Measurements from ENCODE around the gene CPTP.
A peak's percentile ranks its signal among the peaks of the same experiment; 100 is the strongest.

The CPTP gene

DNA sequence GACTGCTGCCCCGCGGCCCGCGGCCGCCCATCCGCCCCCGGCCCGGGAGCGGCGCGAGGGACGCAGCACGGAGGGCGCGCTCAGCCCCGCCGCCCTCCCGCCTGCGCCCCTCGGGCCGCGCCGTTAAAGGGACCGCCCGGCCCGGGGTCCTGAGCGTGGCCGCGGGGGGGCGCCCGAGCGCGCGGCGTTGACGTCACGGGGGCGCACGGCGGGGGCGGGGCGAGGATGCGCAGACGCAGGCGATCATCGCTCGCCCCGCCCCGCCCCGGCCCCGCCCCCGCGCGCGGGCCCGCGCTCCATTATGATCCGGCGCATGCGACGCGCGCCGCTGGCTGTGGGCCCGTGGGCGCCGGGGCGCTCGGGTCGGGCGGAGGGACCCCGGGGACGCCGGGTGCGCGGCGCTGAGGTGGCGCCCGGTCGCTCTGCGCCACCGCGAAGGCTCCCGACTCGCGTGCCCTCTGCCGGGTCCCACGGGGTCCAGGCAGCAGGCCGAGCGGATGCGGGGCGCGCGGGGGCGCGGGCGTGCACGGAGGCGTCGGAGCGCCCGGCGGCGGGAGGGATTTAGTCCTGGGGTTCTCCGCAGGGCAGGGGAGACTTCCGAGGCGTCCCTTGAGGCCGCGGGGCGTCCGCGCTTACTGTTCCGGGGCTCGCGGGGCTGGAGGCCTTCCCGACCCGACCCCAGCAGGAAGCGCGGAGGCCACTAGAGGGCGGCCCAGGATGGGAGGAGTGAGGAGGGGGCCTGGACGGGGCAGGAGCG is 24.8 kb downstream of the CPTP start, which contains the start of gene DVL1:
DVL1 (minus strand) TSS at position 163 of the 757 bp plus-strand sequence. CDS start 353 bp downstream, outside the sequence.
- DNase-seq (ENCODE audit: low spot score), result peak; percentile 85

DNA sequence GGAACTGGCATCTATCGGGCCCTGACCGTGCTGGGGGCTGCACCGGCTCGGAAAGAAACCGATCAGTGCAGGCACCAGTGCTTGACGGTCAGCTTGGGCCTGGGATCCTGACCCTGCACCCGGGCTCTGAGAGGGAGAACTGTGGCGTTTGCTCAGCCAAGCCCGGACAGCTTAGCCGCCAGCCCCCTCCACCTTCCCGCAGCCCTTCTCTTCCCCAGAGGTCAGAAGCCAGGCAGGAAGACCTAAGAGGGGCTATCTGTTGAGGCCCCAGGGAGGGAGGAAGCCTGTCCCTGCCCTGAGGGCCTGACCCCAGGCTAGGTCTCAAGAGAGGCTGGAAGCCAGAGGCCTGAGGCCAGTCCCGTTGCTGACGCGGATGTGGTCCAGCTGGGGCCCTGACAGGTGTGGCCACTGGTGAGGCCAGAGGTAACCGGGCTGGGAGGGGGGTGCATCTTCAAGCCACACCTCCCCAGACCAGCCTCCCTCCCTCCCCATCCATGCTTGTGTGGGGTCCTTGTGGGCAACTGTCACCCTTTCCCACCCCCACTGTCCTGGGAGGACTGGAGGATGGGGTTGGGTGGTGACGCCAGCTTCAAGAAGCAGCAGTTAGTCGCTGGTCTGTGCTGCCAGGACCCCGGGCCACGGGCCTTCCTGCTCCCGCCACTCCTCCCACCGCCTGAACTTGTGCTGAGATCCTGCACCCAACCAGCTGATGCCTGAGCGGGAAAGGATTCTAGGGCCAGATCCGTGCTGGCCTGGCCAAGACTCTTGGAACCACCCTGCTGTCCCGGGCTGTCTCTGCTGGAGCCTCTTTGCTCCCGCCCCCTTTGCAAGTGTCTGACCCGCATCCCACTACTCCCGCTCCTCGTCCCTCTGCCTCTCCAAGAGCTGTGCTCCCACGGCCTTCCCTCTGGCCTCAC is 27.2 kb downstream of the CPTP start:
- DNase-seq (ENCODE audit: low spot score), result peak; percentile 65

DNA sequence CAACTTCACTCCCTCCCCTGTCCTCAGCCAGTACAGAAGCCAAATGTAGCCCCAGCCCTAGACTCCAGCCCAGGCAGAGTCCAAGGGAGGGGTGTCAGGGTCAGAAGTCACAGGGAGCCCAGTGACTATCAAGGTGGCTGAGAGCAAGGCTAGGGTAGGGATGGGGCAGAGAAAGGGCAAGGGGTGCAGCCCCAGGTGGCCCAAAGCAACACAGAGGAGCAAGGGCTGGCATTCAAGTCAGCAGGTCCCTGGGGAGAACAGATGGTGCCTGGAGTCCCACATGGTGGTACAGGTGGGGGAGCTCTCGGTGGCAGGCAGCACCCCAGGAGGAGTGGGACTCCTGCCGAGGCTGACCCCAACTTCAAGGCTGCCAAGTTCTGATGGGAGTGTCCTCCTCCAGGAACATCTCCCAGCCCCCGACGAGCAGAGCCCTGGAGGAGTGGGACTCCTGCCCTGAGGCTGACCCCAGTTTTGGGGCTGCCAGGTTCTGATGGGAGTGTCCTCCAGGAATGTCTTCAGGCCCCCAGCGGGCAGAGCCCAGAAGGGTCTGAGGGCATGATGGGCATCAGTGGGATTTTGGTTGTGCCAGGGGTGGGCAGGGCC is 28.3 kb downstream of the CPTP start:
- DNase-seq (ENCODE audit: low spot score), result no peak

DNA sequence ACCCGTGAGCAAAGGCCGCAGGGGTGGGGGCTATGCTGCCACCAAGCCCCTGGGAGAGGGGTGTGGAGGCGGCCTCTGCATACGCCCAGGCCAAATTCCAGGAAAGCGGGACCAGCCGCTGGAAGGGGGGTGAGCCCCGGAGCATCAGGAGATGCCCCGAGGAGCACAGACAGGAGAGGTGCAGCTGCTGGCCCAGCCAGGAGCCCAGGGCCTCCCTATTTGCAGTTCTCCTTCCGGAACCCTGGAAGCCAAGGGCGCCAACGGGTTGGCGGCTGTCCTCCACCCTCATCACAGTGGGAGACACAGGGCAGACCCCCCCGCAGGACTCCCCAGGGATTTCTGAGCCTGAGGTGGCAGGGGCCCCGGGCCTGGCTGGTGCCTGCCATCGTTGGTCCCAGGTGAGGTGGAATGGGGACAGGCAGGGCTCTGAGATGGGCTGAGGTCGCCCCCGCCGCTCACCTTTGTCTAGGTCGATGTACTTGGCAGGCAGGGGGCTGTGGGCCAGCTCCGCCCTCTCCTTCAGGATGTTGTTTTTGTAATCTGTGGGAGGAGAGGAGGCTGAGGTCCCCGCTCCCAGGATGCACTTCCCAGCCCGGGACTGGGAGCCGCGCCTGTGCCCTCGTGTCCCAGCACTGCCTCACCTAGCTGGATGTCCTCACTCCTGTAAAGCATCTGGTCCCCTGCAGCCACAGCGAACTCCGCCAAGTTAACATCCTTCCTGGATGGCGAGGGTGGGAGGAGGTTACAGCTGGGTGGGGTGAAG is 29.0 kb downstream of the CPTP start:
- no peak for DNase-seq (ENCODE audit: low spot score)

DNA sequence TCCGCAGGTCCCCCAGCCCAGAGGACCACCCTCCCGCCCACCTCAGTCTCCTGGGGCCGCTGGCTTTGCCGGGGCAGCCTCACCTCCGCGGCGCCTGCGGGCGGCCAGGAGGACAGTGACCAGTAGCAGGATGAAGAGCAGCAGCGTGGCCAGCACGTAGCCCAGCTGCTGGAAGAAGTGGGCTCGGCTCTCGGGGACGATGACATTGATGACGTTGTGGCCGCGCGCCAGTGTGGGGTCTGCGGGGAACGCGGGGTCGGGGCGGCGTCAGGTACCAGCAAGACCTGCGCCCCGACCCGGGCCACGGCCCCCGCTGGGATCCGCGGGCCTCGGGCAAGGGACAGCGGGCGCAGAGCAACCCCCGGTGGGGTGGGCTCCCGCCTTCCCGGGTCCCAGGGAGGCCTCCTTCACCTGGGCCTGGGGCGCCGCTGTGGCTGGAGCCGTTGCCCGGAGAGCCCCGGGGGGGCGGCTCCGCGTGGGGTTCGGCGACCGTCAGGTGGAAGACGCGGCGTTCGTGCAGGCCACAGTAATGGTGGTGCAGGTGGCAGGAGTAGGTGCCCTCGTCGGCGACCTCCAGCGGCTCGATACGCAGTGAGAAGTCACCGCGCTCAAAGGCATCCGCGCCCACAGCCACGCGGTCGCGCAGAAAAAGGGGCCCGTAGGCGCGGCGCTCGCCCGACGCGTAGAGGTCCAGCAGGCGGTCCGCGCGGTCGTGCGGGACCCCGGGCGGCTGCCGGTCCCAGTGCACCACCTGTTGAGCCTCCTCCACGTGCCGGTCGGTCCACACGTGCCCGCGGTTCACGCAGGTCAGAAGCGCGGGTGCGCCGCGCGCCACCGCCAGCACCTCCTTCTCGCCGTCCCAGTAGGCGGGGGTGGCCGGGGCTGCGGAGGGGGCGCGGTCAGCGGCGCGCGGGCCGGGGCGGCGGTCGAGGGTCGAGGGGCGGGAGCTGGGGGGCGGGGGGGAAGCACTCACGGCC is 30.0 kb downstream of the CPTP start:
- peak; percentile 64 for DNase-seq (ENCODE audit: low spot score)

DNA sequence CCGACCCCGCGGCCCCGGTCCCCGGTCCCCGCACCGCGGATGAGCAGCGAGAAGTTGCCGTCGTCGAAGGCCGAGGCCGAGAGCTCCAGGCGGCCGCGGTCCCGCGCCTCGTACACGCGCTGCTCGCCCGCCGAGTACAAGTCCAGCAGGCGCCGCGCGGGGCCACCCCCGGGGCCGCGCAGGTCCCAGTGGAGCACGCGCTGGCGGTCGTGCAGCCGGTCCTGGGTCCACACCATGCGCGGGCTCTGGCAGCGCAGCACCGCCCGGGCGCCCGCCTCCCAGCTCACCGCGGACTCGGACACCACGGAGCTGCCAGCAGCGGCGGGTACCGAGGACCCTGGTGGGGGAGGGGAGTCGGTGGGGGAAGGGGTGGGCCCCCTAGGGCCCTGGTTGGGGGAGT is 30.8 kb downstream of the CPTP start:
- DNase-seq (ENCODE audit: low spot score), result no peak

DNA sequence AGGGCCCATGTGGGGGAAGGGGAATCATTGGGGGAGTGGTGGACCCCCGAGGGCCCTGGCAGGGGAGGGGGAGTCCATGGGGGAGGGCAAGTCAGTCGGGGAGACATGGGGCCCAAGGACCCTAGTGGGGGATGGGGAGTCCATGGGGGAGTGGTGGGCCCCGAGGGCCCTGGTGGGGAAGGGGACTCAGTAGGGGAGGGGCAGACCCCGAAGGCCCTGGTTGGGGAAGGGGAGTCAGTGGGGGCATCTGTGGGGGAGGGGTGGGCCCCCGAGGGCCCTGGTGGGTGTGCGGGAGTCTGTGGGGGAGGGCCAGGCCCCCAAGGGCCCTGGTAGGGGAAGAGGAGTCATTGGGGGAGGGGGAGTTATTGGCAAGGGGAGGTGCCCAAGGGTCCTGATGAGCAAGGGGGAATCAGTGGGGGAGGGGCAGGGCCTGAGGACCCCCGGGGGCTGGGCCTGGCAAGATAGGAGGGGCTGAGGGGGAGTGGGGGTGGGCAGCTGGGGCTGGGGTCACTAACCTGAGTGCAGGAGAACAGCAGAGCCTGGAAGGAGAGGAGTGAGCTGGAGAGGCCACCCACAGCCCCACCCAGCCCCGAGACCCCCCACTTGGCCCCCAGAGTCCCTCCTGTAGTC is 31.7 kb downstream of the CPTP start:
- DNase-seq (ENCODE audit: low spot score), result no peak

DNA sequence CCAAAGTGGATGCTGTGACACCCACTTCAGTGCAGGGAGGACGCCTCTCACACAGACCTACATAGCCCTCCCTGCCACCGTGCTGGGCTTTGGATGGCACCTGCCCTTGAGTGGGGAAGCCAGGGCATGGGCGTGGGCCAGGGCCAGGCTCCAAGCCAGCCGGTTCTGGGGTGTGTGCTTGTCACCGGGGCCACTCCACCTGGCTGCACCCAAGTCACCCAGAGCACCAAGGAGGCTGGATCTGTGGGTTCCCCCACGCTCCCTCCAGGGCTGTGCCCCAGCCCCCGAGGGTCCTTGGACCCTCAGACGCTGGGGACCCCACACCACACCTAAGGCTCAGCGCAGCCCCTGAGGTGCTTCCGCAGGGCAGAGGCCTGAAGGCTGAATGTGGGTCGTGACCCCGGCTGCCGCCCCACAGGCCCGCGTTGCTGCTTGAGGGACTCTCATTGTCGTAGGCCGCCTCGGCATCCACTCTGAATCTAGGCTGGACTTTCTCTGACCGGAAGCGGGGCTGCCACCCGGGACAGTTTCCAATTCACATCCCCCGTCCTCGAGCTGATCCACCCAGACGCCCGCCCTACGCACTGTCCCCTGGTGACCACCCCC is 32.3 kb downstream of the CPTP start:
- peak; percentile 69 for DNase-seq (ENCODE audit: low spot score)

DNA sequence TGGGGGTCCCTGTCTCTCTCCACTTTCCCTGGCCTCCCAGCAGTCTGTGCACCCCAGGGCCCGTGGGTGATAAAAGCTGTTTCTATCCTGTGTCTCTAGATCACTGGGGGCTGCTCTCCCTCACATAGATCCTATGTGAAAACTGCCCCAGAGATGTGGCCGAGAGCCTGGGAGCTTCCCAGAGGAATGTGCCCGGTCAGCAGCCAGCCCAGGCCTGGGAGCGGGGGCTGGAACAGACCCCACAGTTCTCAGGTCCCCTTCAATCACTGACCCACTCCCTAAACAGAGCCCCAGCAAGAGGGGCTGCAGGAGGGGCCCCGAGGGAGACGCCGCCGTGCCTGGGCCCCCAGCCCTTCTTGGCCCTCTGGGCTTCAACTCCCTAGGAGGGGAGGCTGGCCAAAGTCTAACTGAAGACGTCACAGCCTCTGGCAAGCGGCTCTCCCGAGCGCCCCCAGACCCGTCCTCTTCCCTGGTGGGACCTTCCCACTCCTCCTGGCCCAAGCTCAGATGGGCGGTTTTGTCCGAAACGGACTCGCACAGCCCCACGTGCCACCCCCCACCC is 33.4 kb downstream of the CPTP start:
- DNase-seq (ENCODE audit: low spot score), result no peak

DNA sequence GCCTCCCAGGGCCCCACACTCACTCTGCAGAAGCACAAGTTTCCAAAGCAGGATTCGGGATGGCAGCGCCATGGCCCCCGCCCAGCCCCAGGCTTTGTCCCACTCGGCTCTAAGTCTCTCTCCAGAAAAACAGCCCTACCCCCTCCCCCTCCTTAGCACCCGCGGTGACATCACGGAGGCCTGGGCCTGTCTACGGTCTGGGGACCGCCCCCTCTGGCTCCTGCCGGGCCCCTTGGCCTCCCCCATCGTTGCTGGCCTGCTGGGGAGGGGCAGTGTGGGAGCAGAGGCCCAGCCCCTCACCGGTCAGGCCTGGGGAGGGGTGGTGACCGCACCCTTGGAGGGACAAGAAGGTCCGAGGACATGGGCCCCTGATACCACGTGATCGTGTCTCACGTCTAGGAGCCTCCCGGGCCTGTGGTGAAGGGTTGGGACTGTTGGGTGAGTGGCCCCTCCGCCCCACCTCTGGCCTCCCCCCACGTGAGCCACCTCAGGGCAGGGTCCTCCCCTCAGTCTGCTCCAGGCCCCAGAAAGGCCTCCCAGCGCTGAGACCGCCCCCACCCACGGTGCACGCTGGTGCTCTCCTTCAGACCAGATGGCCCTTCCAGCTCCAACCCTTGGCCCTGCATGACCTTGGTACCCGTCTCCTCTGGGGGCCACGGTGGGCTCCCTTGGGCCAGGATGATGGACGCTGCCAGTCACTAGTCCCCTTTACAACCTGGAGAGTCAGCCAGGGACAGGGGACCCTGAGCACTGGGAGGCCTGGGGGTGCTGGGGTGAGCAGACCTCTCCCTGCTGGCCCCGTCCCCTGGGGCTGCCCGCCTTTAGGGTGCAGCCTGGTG is 34.0 kb downstream of the CPTP start, which contains the start of gene MXRA8:
MXRA8 (minus strand) TSS at position 123 of the 839 bp plus-strand sequence; CDS start at position 72, 51 bp downstream.
- peak; percentile 74 for DNase-seq (ENCODE audit: low spot score)

DNA sequence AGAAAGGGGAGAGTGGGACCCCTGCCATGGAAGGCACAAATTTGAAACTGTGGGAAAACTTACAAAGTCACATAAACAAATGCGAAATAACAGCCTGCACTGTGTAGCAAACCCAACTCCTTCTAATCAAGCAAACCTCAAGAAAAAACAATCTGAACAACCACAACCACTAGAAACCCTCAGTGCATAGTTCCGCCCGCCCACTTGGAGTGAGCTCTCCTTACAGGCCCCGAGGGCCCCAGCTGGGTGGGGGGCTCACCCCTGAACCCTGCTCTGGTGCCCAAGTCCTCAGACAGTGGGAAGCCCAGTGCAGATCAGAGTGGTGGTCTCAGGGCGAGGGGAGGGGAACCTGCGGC is 34.7 kb downstream of the CPTP start:
- DNase-seq (ENCODE audit: low spot score), result no peak

DNA sequence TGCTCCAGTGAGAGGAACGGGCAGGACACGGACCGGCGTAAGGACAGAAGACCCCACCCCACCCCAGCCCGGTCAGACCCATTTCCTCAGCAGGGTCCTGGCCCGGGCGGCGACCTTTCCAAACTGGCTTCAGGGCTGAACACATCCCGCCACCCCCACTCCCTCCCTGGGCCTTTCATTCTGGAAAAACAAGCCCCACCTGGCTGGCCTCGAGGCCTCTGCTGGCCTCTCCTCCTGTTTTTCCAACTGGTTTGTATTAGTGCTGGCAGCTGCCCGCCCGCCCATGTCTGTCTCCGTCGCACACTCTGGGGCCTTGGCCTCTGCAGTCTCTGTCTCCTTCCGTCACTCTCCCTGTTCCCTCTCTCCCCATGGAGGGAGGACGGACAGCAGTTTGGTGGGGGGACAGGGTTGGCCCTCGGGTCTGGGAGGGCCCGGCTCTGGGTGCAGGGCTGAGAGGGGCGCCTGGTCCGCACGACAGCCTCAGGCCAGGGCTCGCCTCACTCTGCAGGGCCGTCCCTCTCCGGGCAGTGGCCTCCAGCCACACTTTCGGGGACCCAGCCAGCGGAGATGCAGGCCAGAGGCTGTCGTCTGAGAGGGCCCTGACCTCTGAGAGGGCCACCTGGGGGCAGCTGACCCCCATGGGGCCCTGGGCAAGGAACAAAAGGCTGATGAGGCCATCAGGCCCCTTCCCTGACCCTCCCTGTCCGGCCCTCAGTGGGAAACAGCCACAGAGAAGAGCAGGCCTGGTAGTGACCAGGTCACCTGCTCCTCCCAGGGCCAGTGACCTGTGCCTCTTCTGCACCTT is 35.3 kb downstream of the CPTP start:
- peak; percentile 75 for DNase-seq (ENCODE audit: low spot score)

DNA sequence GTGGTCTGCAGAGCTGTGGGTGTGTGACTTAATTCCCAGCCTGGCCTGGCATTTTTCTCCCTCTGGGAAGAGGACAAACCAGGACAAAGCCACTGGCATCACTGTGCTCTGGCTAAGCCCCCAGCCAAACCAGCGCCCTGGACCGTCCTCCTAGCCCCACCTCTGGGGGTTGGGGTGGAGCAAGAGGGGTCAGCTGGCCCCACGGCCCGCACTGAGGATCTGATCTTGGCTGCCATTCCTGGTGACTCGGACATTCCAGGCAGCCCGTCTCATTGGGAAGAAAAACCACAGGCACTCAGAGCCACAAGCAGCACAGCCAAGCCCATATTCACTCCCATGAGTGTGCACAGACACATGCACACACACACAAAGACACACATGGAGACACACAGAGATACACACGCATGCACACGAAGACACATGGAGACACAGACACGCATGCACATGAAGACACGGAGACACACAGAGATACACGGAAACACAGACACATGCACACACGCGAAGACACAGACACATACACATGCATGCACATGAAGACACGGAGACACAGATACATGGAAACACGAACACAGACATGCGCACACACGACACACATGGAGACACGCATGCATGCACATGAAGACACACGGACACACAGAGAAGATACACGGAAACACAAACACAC is 36.0 kb downstream of the CPTP start:
- DNase-seq (ENCODE audit: low spot score), result peak; percentile 78

DNA sequence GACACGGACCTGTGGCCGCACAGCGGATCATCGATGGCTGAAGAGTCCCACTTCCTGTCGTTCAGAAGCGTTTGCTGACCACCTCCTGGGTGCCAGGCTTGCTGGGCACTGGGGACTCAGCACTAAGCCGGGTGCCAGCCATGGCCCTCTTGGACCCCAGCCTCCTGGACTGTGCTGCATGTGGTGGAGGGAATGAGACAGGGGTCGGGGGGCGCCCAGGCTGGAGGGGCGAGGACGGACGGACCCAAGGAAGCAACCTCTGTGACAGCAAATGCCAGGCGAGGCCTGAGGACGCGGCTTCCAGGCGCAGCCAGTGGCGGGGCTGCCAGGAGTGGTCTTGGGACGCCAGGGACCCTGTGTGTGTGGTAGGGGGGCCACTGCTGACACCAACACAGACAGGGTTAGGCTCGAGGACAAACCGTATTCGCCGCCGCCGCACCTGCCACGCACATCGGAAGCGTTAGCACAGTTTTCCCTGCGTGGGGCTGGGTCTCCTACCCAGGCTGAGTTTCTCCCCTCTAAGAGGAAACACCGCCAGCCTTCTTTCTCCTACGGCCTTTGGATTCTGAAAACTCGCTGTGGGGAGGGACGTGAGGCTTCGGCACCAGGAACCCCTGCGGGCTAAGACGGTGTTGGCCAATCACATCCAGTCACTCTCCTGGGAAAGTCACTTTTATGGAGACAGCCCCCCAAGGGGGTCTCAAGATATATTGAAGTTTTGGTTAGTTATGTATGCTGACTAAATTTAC is 36.8 kb downstream of the CPTP start:
- peak; percentile 48 for DNase-seq (ENCODE audit: low spot score)

DNA sequence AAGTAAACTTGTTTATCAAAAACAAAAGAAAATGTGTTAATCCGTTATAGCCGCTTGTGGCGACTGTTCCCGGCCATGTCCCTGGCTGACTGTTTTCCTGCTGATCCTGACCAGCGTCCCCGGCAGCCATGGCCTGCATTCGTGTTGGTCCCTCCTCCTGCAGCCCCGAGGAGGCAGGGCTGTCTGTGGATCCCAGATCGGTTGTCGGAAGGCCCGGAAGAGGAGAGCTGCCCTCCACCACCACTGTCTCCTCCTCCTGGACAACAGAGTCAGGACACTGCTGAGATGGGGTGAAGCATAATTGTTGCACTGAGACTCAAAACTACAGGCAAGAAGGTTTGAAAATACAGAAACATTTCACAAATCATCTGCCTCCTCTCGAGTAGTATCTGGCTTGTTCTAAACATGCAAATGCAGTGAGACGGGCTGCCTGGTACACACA is 37.4 kb downstream of the CPTP start:
- DNase-seq (ENCODE audit: low spot score), result peak; percentile 60

DNA sequence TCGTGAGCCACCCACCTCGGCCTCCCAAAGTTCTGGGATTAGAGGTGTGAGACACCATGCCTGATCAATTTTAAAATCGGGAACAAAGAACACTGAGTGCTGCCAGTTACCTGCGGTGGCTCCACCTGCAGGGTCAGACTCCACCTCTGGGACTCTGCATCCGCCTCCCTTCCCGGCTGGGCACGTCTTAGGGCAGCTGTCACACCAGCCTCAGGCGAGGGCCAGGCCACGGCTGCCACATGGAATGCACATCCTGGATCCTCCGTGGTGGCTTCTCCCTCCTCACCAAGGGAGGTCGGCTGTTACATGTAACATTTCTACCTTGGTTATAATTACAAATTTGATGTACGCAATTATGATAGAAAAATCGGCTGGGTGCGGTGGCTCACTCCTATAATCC is 39.7 kb downstream of the CPTP start:
- no peak for DNase-seq (ENCODE audit: low spot score)

All from ecto neural progenitor cell (in vitro differentiated cells).